GM23338 (cell line): ENCODE results near the gene KRTAP4-3. TPM values are rescaled to one million over a fixed set of nuclear protein-coding genes. Genes with fewer than 3 reads are reported as not detected.

Source experiments
- ATAC-seq: fragments of 200-7000 bp; cut with Tn5 transposase; 3 replicates; pipeline ENCODE4 v1.9.1; 2020
- DNase-seq: peaks from one replicate; pipeline ENCODE4 v3.0.0-alpha.2; 2015; ENCODE audit warnings: low spot score
- H2AFZ ChIP-seq: fragments of 200-600 bp; sonication (generic); 2 replicates; pipeline ENCODE4 v1.8.0; 2016; ENCODE audit warnings: antibody characterized with exemption, mild to moderate bottlenecking, moderate library complexity
- H3F3A ChIP-seq: fragments of 200-600 bp; sonication (generic); replicated peaks from 2 replicates; pipeline ENCODE4 v1.8.0; 2017; ENCODE audit warnings: antibody characterized with exemption, mixed run types, low read depth
- H3K27ac ChIP-seq: fragments of 200-600 bp; sonication (generic); 2 replicates; pipeline ENCODE4 v1.6.1; 2016; ENCODE audit warnings: low read depth
- H3K27me3 ChIP-seq: fragments of 200-600 bp; sonication (generic); 2 replicates; pipeline ENCODE4 v1.8.0; 2016; ENCODE audit warnings: mild to moderate bottlenecking, mixed run types, moderate library complexity; ENCODE audit not compliant: insufficient read depth
- H3K36me3 ChIP-seq: fragments of 200-600 bp; sonication (generic); 2 replicates; pipeline ENCODE4 v1.8.0; 2016; ENCODE audit warnings: mild to moderate bottlenecking; ENCODE audit not compliant: insufficient read depth
- H3K4me1 ChIP-seq: fragments of 200-600 bp; sonication (generic); 2 replicates; pipeline ENCODE4 v1.8.0; 2016; ENCODE audit warnings: mild to moderate bottlenecking, moderate library complexity; ENCODE audit not compliant: insufficient read depth
- H3K4me2 ChIP-seq: fragments of 200-600 bp; sonication (generic); 2 replicates; pipeline ENCODE4 v1.7.1; 2017; ENCODE audit warnings: mixed run types
- H3K4me3 ChIP-seq: fragments of 200-600 bp; sonication (generic); 2 replicates; pipeline ENCODE4 v1.6.1; 2016; ENCODE audit warnings: mixed run types
- H3K79me2 ChIP-seq: fragments of 200-600 bp; sonication (generic); replicated peaks from 2 replicates; pipeline ENCODE4 v1.8.0; 2017; ENCODE audit warnings: mild to moderate bottlenecking; ENCODE audit not compliant: insufficient read depth
- H3K9me2 ChIP-seq: fragments of 200-600 bp; sonication (generic); 2 replicates; pipeline ENCODE4 v1.8.0; 2017; ENCODE audit not compliant: insufficient read depth
- H4K20me1 ChIP-seq: fragments of 200-600 bp; sonication (generic); replicated peaks from 2 replicates; pipeline ENCODE4 v1.8.0; 2017; ENCODE audit warnings: mild to moderate bottlenecking; ENCODE audit not compliant: insufficient read depth
- H3K27ac Mint-ChIP-seq: 2 replicates; pipeline ENCODE4 v1.8.0; 2020; ENCODE audit warnings: inconsistent platforms, mild to moderate bottlenecking, moderate library complexity, mixed read lengths
- H3K27me3 Mint-ChIP-seq: 3 replicates; pipeline ENCODE4 v1.8.0; 2022; ENCODE audit warnings: low read depth, mild to moderate bottlenecking, moderate library complexity, mixed read lengths, inconsistent platforms; ENCODE audit not compliant: insufficient read depth, poor library complexity
- H3K36me3 Mint-ChIP-seq: 3 replicates; pipeline ENCODE4 v1.8.0; 2021; ENCODE audit warnings: low read depth, mild to moderate bottlenecking, inconsistent platforms, moderate library complexity, mixed read lengths
- H3K4me1 Mint-ChIP-seq: 3 replicates; pipeline ENCODE4 v1.8.0; 2020; ENCODE audit warnings: mild to moderate bottlenecking, inconsistent platforms, mixed read lengths
- H3K4me3 Mint-ChIP-seq: 3 replicates; pipeline ENCODE4 v1.8.0; 2021; ENCODE audit warnings: moderate library complexity, mild to moderate bottlenecking, inconsistent platforms, mixed read lengths
- H3K9me3 Mint-ChIP-seq: 3 replicates; pipeline ENCODE4 v1.8.0; 2020; ENCODE audit warnings: moderate library complexity, mild to moderate bottlenecking, inconsistent platforms, mixed read lengths
- CREB1 ChIP-seq: fragments of 250-450 bp; sonication (Bioruptor Pico); IDR thresholded peaks from 2 replicates; pipeline ENCODE4 v1.5.0; 2020; ENCODE audit warnings: low read depth, mild to moderate bottlenecking, moderate library complexity
- CTCF ChIP-seq, 2 experiments: fragments of 200-600 bp in 1 of 2; sonication (generic) in 1 of 2; conservative IDR thresholded peaks; 2 replicates each; pipeline versions ENCODE4 v1.5.1 to v1.6.1; 2016 to 2017; ENCODE audit warnings: antibody characterized with exemption in 2 of 2, low read depth in 2 of 2, mild to moderate bottlenecking in 2 of 2, moderate library complexity in 1 of 2
- ETS1 ChIP-seq: IDR thresholded peaks from 2 replicates; pipeline ENCODE4 v1.6.1; 2016; ENCODE audit warnings: antibody characterized with exemption
- EZH2 ChIP-seq: fragments of 200-600 bp; sonication (generic); IDR thresholded peaks from one replicate; pipeline ENCODE4 v1.8.0; 2017; ENCODE audit warnings: antibody characterized with exemption, mild to moderate bottlenecking, low read depth; ENCODE audit not compliant: unreplicated experiment
- EZH2phosphoT487 ChIP-seq: fragments of 200-600 bp; sonication (generic); IDR thresholded peaks from one replicate; pipeline ENCODE4 v1.8.1; 2018; ENCODE audit warnings: antibody characterized with exemption; ENCODE audit not compliant: unreplicated experiment
- JUNB ChIP-seq: IDR thresholded peaks from one replicate; pipeline ENCODE4 v1.6.1; 2016; ENCODE audit warnings: antibody characterized with exemption; ENCODE audit not compliant: unreplicated experiment
- STAT1 ChIP-seq: IDR thresholded peaks from one replicate; pipeline ENCODE4 v1.6.1; 2016; ENCODE audit warnings: antibody characterized with exemption; ENCODE audit not compliant: unreplicated experiment
- ZNF114 ChIP-seq: fragments of 250-450 bp; sonication (Bioruptor Pico); IDR thresholded peaks from 2 replicates; pipeline ENCODE4 v1.5.0; 2020; ENCODE audit warnings: mild to moderate bottlenecking, moderate library complexity
- ZNF331 ChIP-seq: fragments of 250-450 bp; sonication (Bioruptor Pico); IDR thresholded peaks from 2 replicates; pipeline ENCODE4 v1.5.0; 2020; ENCODE audit warnings: low read depth, mild to moderate bottlenecking, moderate library complexity
- polyA plus RNA-seq: library from polyadenylated mRNA; unstranded; fragments of >200 nt; fragmentation: Nextera tagmentation; extraction: Ambion mirVana; gene quantifications from 2 replicates; pipeline ENCODE4 v1.2.1, GENCODE V29; 2016
- total RNA-seq: library from RNA; depleted of rRNA; stranded (reverse); fragments of >200 nt; shearing (Covaris generic); gene quantifications from 2 replicates; pipeline ENCODE4 v1.2.3, GENCODE V29; 2014
- TF ChIP-seq, protein P1 (sequence below): fragments of 250-450 bp; sonication (Bioruptor Pico); IDR thresholded peaks from 2 replicates; pipeline ENCODE4 v1.5.0; 2020; ENCODE audit warnings: mild to moderate bottlenecking, moderate library complexity

Gene KRTAP4-3
- total and polyA plus RNA-seq, 2 experiments from 2014 or later: not detected

- TF ChIP-seq JUNB: no peak
- no peak for TF ChIP-seq CTCF (conservative IDR thresholded peaks at IDR 0.05; ENCODE audit: low read depth in 2 of 2)
These were observed 33.9 kb downstream of the KRTAP4-3 start (continued) for GRCh38 chr17:41133880-41134735.

- no peaks in the 10 kb centered on the region for H3K79me2 ChIP-seq
- Mint-ChIP-seq H3K27ac (no peak overlapping the region), H3K4me3 (no peak overlapping the region), H3K9me3 (no peaks in the 10 kb centered on the region; the same call in 2 of the 3 replicates), H3K27me3 (peaks cover 2% of the 10 kb centered on the region), H3K4me1 (no peaks in the 10 kb centered on the region), H3K36me3 (no peaks in the 10 kb centered on the region)
- DNase-seq (no peak), ATAC-seq (no peak)
- no peaks in the 10 kb centered on the region for H3K9me2 ChIP-seq
- H3K4me1 ChIP-seq: no peaks in the 10 kb centered on the region
- no peaks in the 10 kb centered on the region for H3K36me3 ChIP-seq
- no peak overlapping the region for H3K4me3 ChIP-seq
- no peaks in the 10 kb centered on the region for H3F3A ChIP-seq
- H3K27ac ChIP-seq: no peak overlapping the region
- H4K20me1 ChIP-seq: no peaks in the 10 kb centered on the region
- H3K4me2 ChIP-seq: no peak overlapping the region
- no peak overlapping the region for H2AFZ ChIP-seq
- no peak for TF ChIP-seq ZNF114
- TF ChIP-seq ZNF331 (CRISPR knock-in tag): no peak
- TF ChIP-seq EZH2phosphoT487: no peak
- TF ChIP-seq, protein P1, sequence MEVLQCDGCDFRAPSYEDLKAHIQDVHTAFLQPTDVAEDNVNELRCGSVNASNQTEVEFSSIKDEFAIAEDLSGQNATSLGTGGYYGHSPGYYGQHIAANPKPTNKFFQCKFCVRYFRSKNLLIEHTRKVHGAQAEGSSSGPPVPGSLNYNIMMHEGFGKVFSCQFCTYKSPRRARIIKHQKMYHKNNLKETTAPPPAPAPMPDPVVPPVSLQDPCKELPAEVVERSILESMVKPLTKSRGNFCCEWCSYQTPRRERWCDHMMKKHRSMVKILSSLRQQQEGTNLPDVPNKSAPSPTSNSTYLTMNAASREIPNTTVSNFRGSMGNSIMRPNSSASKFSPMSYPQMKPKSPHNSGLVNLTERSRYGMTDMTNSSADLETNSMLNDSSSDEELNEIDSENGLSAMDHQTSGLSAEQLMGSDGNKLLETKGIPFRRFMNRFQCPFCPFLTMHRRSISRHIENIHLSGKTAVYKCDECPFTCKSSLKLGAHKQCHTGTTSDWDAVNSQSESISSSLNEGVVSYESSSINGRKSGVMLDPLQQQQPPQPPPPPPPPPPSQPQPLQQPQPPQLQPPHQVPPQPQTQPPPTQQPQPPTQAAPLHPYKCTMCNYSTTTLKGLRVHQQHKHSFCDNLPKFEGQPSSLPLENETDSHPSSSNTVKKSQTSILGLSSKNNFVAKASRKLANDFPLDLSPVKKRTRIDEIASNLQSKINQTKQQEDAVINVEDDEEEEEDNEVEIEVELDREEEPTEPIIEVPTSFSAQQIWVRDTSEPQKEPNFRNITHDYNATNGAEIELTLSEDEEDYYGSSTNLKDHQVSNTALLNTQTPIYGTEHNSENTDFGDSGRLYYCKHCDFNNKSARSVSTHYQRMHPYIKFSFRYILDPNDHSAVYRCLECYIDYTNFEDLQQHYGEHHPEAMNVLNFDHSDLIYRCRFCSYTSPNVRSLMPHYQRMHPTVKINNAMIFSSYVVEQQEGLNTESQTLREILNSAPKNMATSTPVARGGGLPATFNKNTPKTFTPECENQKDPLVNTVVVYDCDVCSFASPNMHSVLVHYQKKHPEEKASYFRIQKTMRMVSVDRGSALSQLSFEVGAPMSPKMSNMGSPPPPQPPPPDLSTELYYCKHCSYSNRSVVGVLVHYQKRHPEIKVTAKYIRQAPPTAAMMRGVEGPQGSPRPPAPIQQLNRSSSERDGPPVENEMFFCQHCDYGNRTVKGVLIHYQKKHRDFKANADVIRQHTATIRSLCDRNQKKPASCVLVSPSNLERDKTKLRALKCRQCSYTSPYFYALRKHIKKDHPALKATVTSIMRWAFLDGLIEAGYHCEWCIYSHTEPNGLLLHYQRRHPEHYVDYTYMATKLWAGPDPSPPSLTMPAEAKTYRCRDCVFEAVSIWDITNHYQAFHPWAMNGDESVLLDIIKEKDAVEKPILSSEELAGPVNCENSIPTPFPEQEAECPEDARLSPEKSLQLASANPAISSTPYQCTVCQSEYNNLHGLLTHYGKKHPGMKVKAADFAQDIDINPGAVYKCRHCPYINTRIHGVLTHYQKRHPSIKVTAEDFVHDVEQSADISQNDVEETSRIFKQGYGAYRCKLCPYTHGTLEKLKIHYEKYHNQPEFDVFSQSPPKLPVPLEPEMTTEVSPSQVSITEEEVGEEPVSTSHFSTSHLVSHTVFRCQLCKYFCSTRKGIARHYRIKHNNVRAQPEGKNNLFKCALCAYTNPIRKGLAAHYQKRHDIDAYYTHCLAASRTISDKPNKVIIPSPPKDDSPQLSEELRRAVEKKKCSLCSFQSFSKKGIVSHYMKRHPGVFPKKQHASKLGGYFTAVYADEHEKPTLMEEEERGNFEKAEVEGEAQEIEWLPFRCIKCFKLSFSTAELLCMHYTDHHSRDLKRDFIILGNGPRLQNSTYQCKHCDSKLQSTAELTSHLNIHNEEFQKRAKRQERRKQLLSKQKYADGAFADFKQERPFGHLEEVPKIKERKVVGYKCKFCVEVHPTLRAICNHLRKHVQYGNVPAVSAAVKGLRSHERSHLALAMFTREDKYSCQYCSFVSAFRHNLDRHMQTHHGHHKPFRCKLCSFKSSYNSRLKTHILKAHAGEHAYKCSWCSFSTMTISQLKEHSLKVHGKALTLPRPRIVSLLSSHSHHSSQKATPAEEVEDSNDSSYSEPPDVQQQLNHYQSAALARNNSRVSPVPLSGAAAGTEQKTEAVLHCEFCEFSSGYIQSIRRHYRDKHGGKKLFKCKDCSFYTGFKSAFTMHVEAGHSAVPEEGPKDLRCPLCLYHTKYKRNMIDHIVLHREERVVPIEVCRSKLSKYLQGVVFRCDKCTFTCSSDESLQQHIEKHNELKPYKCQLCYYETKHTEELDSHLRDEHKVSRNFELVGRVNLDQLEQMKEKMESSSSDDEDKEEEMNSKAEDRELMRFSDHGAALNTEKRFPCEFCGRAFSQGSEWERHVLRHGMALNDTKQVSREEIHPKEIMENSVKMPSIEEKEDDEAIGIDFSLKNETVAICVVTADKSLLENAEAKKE: no peak
- TF ChIP-seq EZH2: no peak
- TF ChIP-seq CREB1 (CRISPR knock-in tag): no peak
- TF ChIP-seq ETS1: no peak
- TF ChIP-seq STAT1: no peak
- TF ChIP-seq JUNB: no peak
- no peaks in the 10 kb centered on the region for H3K27me3 ChIP-seq
These were observed 36.0 kb downstream of the KRTAP4-3 start for GRCh38 chr17:41131979-41132378.
